Measurements from ENCODE around the gene ZNF587.
"Not testable (repeated sequence)": the region's sequence is repeated elsewhere in the genome, so short reads cannot be mapped to it uniquely, and the experiment has no call there.

Gene ZNF587

GRCh38 chr19:57888560-57889231 lies 39.0 kb downstream of the ZNF587 start, which contains the start of gene ZNF814:
Gene ZNF814 (minus strand): TSS chr19:57889037. CDS start chr19:57888802, 235 bp downstream.
- no peak for DNase-seq

- DNase-seq, result not testable (repeated sequence)
These were observed 41.0 kb downstream of the ZNF587 start for GRCh38 chr19:57890706-57891105.

GRCh38 chr19:57900311-57900710 lies 50.7 kb downstream of the ZNF587 start:
- no peak for DNase-seq

- no peak for DNase-seq
These were observed 54.0 kb downstream of the ZNF587 start for GRCh38 chr19:57903618-57904184.

- no peak for DNase-seq
These were observed 55.6 kb downstream of the ZNF587 start for GRCh38 chr19:57905258-57905657.

GRCh38 chr19:57907394-57907793 lies 57.7 kb downstream of the ZNF587 start:
- no peak for DNase-seq

- no peak for DNase-seq
These were observed 64.9 kb downstream of the ZNF587 start for GRCh38 chr19:57914531-57914930.
